CD4-positive, alpha-beta T cell (primary cell): ENCODE data around the gene YPEL2. TPM values are rescaled to one million over a fixed set of nuclear protein-coding genes. Genes with fewer than 3 reads are reported as not detected.

Experiments
- ATAC-seq: fragments of 200-7000 bp; cut with Tn5 transposase; one replicate; pipeline ENCODE4 v1.10.0; 2022; ENCODE audit warnings: mild to moderate bottlenecking; ENCODE audit not compliant: poor library complexity
- CTCF ChIA-PET: fragments of 350-600 bp; sonication (Branson Sonifier 250); formaldehyde crosslinking; loops from one replicate; lab custom pipeline; 2021; ENCODE audit warnings: antibody characterized with exemption, inconsistent platforms; lab: Charles Lee
- POLR2A ChIA-PET: fragments of 350-600 bp; sonication (Branson Sonifier 250); formaldehyde crosslinking; loops from one replicate; lab custom pipeline; 2021; ENCODE audit warnings: antibody characterized with exemption, inconsistent platforms; lab: Charles Lee
- DNase-seq, 14 experiments: peaks; one replicate each; pipeline ENCODE4 v3.0.0-alpha.2; 2013 to 2020; ENCODE audit warnings: mixed read lengths in 2 of 14
- H3K27ac ChIP-seq, 2 donors: one replicate each; pipeline versions ENCODE4 v1.5.1 to v1.7.0; 2013; ENCODE audit warnings: low read length in 2 of 2, low read depth in 1 of 2, mild to moderate bottlenecking in 1 of 2
- H3K27me3 ChIP-seq, 2 experiments: 1 replicate in 1 of 2; 2 replicates in 1 of 2; pipeline versions ENCODE4 v1.6.1 to v1.7.0; 2013; ENCODE audit warnings: low read length in 2 of 2, control low read depth in 1 of 2, mild to moderate bottlenecking in 1 of 2, moderate library complexity in 1 of 2; ENCODE audit not compliant: insufficient read depth in 2 of 2, control insufficient read depth in 1 of 2
- H3K36me3 ChIP-seq: one replicate; pipeline ENCODE4 v1.6.1; 2013; ENCODE audit warnings: low read length, control low read depth; ENCODE audit not compliant: insufficient read depth
- H3K4me1 ChIP-seq: one replicate; pipeline ENCODE4 v1.6.1; 2013; ENCODE audit warnings: low read length, control low read depth; ENCODE audit not compliant: insufficient read depth
- H3K4me3 ChIP-seq: one replicate; pipeline ENCODE4 v1.5.1; 2013; ENCODE audit warnings: mild to moderate bottlenecking, low read length, moderate library complexity
- H3K9me3 ChIP-seq, 2 experiments: 1 replicate in 1 of 2; 2 replicates in 1 of 2; pipeline versions ENCODE4 v1.6.1 to v1.7.0; 2013; ENCODE audit warnings: low read length in 2 of 2, mild to moderate bottlenecking in 2 of 2, control low read depth in 1 of 2, moderate library complexity in 1 of 2; ENCODE audit not compliant: control insufficient read depth in 1 of 2, insufficient read depth in 1 of 2
- H3K27ac Mint-ChIP-seq: one replicate; pipeline ENCODE4 v1.8.0; 2020; ENCODE audit warnings: mixed read lengths
- H3K27me3 Mint-ChIP-seq: one replicate; pipeline ENCODE4 v1.8.0; 2021; ENCODE audit warnings: mixed read lengths
- H3K36me3 Mint-ChIP-seq: one replicate; pipeline ENCODE4 v1.8.0; 2021; ENCODE audit warnings: low read depth, mixed read lengths
- H3K4me1 Mint-ChIP-seq: one replicate; pipeline ENCODE4 v1.8.0; 2021; ENCODE audit warnings: low read depth, mixed read lengths
- H3K4me3 Mint-ChIP-seq: one replicate; pipeline ENCODE4 v1.8.0; 2020; ENCODE audit warnings: mild to moderate bottlenecking, mixed read lengths
- H3K9me3 Mint-ChIP-seq: one replicate; pipeline ENCODE4 v1.8.0; 2020; ENCODE audit warnings: mixed read lengths
- CTCF ChIP-seq: fragments of 200-600 bp; IDR thresholded peaks from one replicate; pipeline ENCODE4 v1.8.0; 2022; ENCODE audit warnings: antibody characterized with exemption, mild to moderate bottlenecking
- intact Hi-C, 2 experiments: fragments of 100-400 bp; cut with DNase I in 1 of 2; cut with micrococcal nuclease in 1 of 2; formaldehyde crosslinking; loops; one replicate each; pipeline versions ENCODE4 v1.15.1 to v1.9.0; 2023 to 2025; cut with DNase I, micrococcal nuclease
- total RNA-seq, 174 experiments: library from RNA in 2 of 174; stranded (reverse) in 2 of 174; gene quantifications; one replicate each; pipeline ENCODE4 v1.2.3 and lab custom pipeline; 2021 to 2026

The YPEL2 gene
- total RNA-seq, 2 experiments from 2014 or later: 69.1 to 71.6 TPM

DNA sequence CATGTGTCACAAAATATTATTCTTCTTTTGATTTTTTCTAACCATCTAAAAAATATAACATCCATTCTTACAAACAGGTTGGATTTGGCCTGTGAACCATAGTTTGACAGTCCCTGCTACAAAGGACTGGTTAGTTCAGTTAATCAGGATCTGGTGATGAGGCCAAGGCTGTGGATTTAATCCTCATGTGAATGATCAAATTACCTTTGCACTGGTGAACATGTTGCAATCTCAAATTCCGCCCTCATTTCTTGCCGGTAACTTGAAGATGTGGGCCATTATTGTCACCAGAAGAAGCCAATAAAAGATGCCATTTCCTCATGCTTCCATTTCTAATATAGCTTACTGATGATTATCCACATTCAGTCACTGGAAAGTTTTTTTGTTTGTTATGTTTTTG is 35.3 kb upstream of the YPEL2 start:
- H3K4me3 ChIP-seq: no peak overlapping the region
- CTCF ChIA-PET: no interaction called here
- POLR2A ChIA-PET: no interaction called here
- ATAC-seq (no peak), DNase-seq (no peak)
- no peaks in the 10 kb centered on the region for H3K36me3 Mint-ChIP-seq
- no peaks in the 10 kb centered on the region for H3K27me3 ChIP-seq
- H3K4me1 ChIP-seq: no peaks in the 10 kb centered on the region
- H3K9me3 ChIP-seq: no peaks in the 10 kb centered on the region
- TF ChIP-seq CTCF: no peak
- H3K36me3 ChIP-seq: no peaks in the 10 kb centered on the region
- H3K4me1 Mint-ChIP-seq: no peaks in the 10 kb centered on the region
- H3K27ac ChIP-seq: no peak overlapping the region
- no peaks in the 10 kb centered on the region for H3K9me3 Mint-ChIP-seq
- H3K27me3 Mint-ChIP-seq: peaks cover 4% of the 10 kb centered on the region
- no peak overlapping the region for H3K27ac Mint-ChIP-seq
- H3K4me3 Mint-ChIP-seq: no peak overlapping the region
- intact Hi-C loops: no loop called here

DNA sequence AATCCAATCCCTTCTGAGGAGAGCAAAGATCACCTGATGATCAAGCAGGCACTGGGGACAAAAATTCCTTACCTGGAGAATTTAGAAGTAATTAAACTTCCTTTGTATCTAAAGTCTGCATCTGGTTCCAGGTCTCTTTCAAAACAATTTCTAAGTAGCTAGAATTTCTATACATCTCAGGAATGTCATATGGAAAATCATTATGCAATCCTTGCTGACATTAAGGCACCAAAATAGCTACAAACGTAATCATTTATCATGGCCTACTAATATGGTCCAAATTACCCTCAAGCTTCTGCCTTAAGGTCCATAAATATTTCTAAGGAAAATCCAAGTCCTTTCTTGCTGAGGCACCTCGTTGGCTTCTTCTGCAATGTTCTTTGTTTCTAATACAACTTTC is 32.9 kb upstream of the YPEL2 start:
- Mint-ChIP-seq H3K27me3 (peaks cover 9% of the 10 kb centered on the region), H3K27ac (no peak overlapping the region)

GRCh38 chr17:59299400-59300092 is 31.9 kb upstream of the YPEL2 start:
- no peak for TF ChIP-seq CTCF
- H3K36me3 Mint-ChIP-seq: no peaks in the 10 kb centered on the region
- Histone ChIP-seq H3K27ac (no peak overlapping the region), H3K27me3 (no peaks in the 10 kb centered on the region), H3K4me3 (no peak overlapping the region), H3K4me1 (no peaks in the 10 kb centered on the region), H3K9me3 (no peaks in the 10 kb centered on the region), H3K36me3 (no peaks in the 10 kb centered on the region)
- no peaks in the 10 kb centered on the region for H3K4me1 Mint-ChIP-seq
- no peak for ATAC-seq
- DNase-seq: no peak
- H3K9me3 Mint-ChIP-seq: no peaks in the 10 kb centered on the region
- intact Hi-C loops: no loop called here
- H3K27me3 Mint-ChIP-seq: peaks cover 9% of the 10 kb centered on the region
- ChIA-PET POLR2A (interaction anchor here (1.3 kb wide), 1 partner anchor 26 kb away, joined by 3 read pairs; no protein-coding TSS in a partner anchor), CTCF (interaction anchor here (0.7 to 1.1 kb wide), 2 partner anchors 11 to 447 kb away, joined by 3 read pairs; no protein-coding TSS in a partner anchor)
- H3K4me3 Mint-ChIP-seq: no peak overlapping the region
- no peak overlapping the region for H3K27ac Mint-ChIP-seq

More for the DNA sequence above, 32.9 kb upstream of the YPEL2 start:
- no peak for TF ChIP-seq CTCF
- Histone ChIP-seq H3K4me3 (no peak overlapping the region), H3K36me3 (no peaks in the 10 kb centered on the region), H3K27ac (no peak overlapping the region), H3K4me1 (no peaks in the 10 kb centered on the region), H3K27me3 (no peaks in the 10 kb centered on the region), H3K9me3 (no peaks in the 10 kb centered on the region)
- CTCF ChIA-PET: no interaction called here
- Mint-ChIP-seq H3K4me3 (no peak overlapping the region), H3K9me3 (no peaks in the 10 kb centered on the region), H3K4me1 (no peaks in the 10 kb centered on the region), H3K36me3 (no peaks in the 10 kb centered on the region)
- no peak for DNase-seq
- intact Hi-C loops: no loop called here
- ATAC-seq: no peak
- POLR2A ChIA-PET: no interaction called here
